Heart left ventricle (tissue), 13 donors: ENCODE measurements around the gene MPZL1.

ENCODE experiments used
- POLR2A ChIP-seq, 2 donors: fragments of 450-650 bp; IDR thresholded peaks; one replicate each; pipeline ENCODE4 v1.6.1; 2017; ENCODE audit warnings: antibody characterized with exemption in 2 of 2, mild to moderate bottlenecking in 2 of 2, moderate library complexity in 2 of 2
- TF ChIP-seq, protein P1 (sequence below), 12 donors: fragments of 200-600 bp; sonication (generic) in 4 of 12; IDR thresholded peaks; one replicate each; pipeline versions ENCODE4 v1.5.0 to v1.8.0; 2018 to 2022; ENCODE audit warnings: antibody characterized with exemption in 12 of 12, mild to moderate bottlenecking in 5 of 12
- donor health status: ischemic (EF 13 %, LVEDD 7.1; RV severe dilation, severe dysfunction).
- donor health status: DM: no; HTN: yes; CAD: no.
- donor health status: DM: no; HTN: no; CAD: no.
- donor health status: ischemic (EF 25% LVEDD 6.9; RV normal size, moderate dysfunction).
- donor health status: ischemic (EF 25% LVEDD 5.7; RV mildly dilated, moderate dysfunction).
- donor health status: ischemic (EF 35%, LVEDD 5.7; RV mildly dilated, moderate dysfunction).
- donor health status: nonischemic (EF 11% LVEDD 7.7; RV severe dilation, severe dysfunction).
- donor health status: DM: yes; HTN: yes; CAD: no.
- donor health status: PGD.
- donor health status: ischemic (EF 29% LVEDD 5.4; RV normal size, mild dysfunction).
- donor health status: nonischemic (EF 23%, LVEDD 6.1; RV moderate dilation, normal function).

DNA sequence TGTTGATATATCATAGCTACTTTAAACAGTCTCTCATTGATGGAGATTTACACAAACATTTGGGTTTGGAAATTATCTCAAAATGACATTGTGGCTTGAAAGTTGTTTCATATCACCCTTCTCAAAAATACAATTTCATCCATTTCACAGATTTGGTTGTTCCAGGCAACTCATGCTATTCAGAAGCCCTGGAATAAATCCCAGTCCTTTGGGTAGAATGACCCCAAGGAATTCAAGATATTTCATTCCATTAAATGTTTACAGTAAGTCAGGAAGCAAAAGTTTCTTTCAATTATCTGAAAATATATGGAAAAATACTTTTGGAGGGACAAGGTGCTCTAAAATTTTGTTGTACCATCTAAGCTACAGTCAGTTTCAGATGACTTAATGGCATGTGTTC, 27.1 kb downstream of the MPZL1 start:
- TF ChIP-seq, protein P1, sequence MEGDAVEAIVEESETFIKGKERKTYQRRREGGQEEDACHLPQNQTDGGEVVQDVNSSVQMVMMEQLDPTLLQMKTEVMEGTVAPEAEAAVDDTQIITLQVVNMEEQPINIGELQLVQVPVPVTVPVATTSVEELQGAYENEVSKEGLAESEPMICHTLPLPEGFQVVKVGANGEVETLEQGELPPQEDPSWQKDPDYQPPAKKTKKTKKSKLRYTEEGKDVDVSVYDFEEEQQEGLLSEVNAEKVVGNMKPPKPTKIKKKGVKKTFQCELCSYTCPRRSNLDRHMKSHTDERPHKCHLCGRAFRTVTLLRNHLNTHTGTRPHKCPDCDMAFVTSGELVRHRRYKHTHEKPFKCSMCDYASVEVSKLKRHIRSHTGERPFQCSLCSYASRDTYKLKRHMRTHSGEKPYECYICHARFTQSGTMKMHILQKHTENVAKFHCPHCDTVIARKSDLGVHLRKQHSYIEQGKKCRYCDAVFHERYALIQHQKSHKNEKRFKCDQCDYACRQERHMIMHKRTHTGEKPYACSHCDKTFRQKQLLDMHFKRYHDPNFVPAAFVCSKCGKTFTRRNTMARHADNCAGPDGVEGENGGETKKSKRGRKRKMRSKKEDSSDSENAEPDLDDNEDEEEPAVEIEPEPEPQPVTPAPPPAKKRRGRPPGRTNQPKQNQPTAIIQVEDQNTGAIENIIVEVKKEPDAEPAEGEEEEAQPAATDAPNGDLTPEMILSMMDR (IDR thresholded peaks at IDR 0.05), result no peak
- no peak for TF ChIP-seq POLR2A (IDR thresholded peaks at IDR 0.05)
